Ovary (tissue), 9 donors: ENCODE measurements around the gene TMEM62. TPM values are rescaled to one million over a fixed set of nuclear protein-coding genes. Genes with fewer than 3 reads are reported as not detected.

Experiments
- DNase-seq, 5 donors: peaks; one replicate each; pipeline ENCODE4 v3.0.0-alpha.2; 2019 to 2020
- H3K27ac ChIP-seq, 2 donors: fragments of 200-600 bp; one replicate each; pipeline versions ENCODE4 v1.5.1 to v1.8.0; 2019 to 2022
- H3K27me3 ChIP-seq: fragments of 200-600 bp; one replicate; pipeline ENCODE4 v1.8.0; 2022
- H3K36me3 ChIP-seq: fragments of 200-600 bp; sonication (generic); one replicate; pipeline ENCODE4 v1.5.1; 2019
- H3K4me1 ChIP-seq: one replicate; pipeline ENCODE4 v1.8.1; 2013; ENCODE audit warnings: mild to moderate bottlenecking, moderate library complexity; ENCODE audit not compliant: insufficient read depth
- H3K4me3 ChIP-seq: fragments of 200-600 bp; sonication (generic); one replicate; pipeline ENCODE4 v1.5.1; 2017
- H3K9me3 ChIP-seq, 2 donors: fragments of 200-600 bp in 1 of 2; sonication (generic) in 1 of 2; one replicate each; pipeline versions ENCODE4 v1.5.1 to v1.8.1; 2013 to 2019; ENCODE audit warnings: mild to moderate bottlenecking in 1 of 2, moderate library complexity in 1 of 2
- EP300 ChIP-seq: sonication (generic); formaldehyde crosslinking; IDR thresholded peaks from one replicate; pipeline ENCODE4 v1.6.1; 2017; ENCODE audit warnings: antibody characterized with exemption
- POLR2A ChIP-seq: fragments of 450-650 bp; IDR thresholded peaks from one replicate; pipeline ENCODE4 v1.6.1; 2017; ENCODE audit warnings: antibody characterized with exemption, mild to moderate bottlenecking, moderate library complexity
- WGBS, 3 donors: extraction: QIAGEN DNeasy Blood & Tissue Kit in 1 of 3; methylation state at CpG; one replicate each; pipeline versions ENCODE4 v1.1.5 to v1.1.7; 2013 to 2017; 5-methylcytosine and 5-hydroxymethylcytosine counted together
- intact Hi-C, 4 donors: fragments of 100-400 bp; cut with DNase I; formaldehyde crosslinking; loops; one replicate each; pipeline versions ENCODE4 v1.11.0 to v1.15.1; 2022 to 2023
- polyA plus RNA-seq, 2 donors: library from polyadenylated mRNA; stranded (reverse); fragments of 200-250 nt in 1 of 2; fragments of 350-450 nt in 1 of 2; fragmentation: Illumina TruSeq in 1 of 2; extraction: RNeasy Lipid Tissue Mini Kit (QIAGEN cat#74804) in 1 of 2; gene quantifications; one replicate each; pipeline ENCODE4 v1.2.3, GENCODE V29; 2013 to 2014
- total RNA-seq, 7 donors: library from RNA; depleted of rRNA in 2 of 7; stranded (reverse); fragments of >200 nt in 2 of 7; fragmentation: NEBNext Ultra II Directional in 3 of 7; extraction: Animal tissue kit (Norgen Biotek cat#: 25700) in 3 of 7; gene quantifications; one replicate each; pipeline versions ENCODE4 v1.1.0 to v1.2.4, GENCODE V29; 2016 to 2023
- TF ChIP-seq, protein P1 (sequence below), 3 donors: fragments of 450-650 bp in 2 of 3; fragments of 200-600 bp in 1 of 3; IDR thresholded peaks; one replicate each; pipeline versions ENCODE4 v1.5.1 to v1.8.0; 2016 to 2022; ENCODE audit warnings: antibody characterized with exemption in 3 of 3, mild to moderate bottlenecking in 1 of 3
- donor health status: DM: no; HTN: no; CAD: no; lungs with moderate emphysema.
- donor health status: DM: no; HTN: no; CAD: no.
- donor health status: Bipolar disorder and iron deficiency.
- donor health status: DM: yes; HTN: yes; CAD: no.
- donor health status: DM: no; HTN: no; CAD: no.
- donor health status: DM: yes; HTN: yes; CAD: no.

The TMEM62 gene
- total and polyA plus RNA-seq, 9 donors: 6.6 to 17.4 (median 13.8) TPM

DNA sequence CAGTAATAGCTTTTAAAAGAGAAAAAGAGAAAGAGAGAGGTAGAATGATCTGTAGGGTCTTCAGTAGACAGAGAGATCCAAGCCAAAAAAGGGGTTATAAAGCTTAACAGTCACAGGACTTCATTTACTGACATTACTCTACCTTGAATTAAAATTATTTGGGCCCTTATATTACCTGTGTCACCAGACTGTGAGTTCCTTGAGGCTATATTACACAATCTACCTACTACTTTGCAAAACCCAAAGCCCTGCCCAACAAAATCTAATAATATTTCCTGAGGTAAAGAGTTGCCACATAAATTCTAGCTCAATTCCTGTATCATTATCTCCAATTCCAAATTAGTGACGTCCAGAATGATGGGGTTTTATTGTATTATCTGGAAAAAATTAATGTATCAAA lies 29.5 kb upstream of the TMEM62 start:
- no peak for DNase-seq
- no peaks in the 10 kb centered on the region for H3K27me3 ChIP-seq
- H3K36me3 ChIP-seq: no peaks in the 10 kb centered on the region
- intact Hi-C loops: no loop called here
- no peak overlapping the region for H3K4me3 ChIP-seq
- peaks cover 4% of the 10 kb centered on the region for H3K4me1 ChIP-seq
- TF ChIP-seq POLR2A (no peak), EP300 (no peak)
- TF ChIP-seq, protein P1, sequence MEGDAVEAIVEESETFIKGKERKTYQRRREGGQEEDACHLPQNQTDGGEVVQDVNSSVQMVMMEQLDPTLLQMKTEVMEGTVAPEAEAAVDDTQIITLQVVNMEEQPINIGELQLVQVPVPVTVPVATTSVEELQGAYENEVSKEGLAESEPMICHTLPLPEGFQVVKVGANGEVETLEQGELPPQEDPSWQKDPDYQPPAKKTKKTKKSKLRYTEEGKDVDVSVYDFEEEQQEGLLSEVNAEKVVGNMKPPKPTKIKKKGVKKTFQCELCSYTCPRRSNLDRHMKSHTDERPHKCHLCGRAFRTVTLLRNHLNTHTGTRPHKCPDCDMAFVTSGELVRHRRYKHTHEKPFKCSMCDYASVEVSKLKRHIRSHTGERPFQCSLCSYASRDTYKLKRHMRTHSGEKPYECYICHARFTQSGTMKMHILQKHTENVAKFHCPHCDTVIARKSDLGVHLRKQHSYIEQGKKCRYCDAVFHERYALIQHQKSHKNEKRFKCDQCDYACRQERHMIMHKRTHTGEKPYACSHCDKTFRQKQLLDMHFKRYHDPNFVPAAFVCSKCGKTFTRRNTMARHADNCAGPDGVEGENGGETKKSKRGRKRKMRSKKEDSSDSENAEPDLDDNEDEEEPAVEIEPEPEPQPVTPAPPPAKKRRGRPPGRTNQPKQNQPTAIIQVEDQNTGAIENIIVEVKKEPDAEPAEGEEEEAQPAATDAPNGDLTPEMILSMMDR (IDR thresholded peaks at IDR 0.05): no peak
- H3K9me3 ChIP-seq: no peaks in the 10 kb centered on the region
- WGBS, 3 donors: 63 to 86% (median 71%) methylated on average over 1 of the region's 1 CpG
- H3K27ac ChIP-seq: no peak overlapping the region

DNA sequence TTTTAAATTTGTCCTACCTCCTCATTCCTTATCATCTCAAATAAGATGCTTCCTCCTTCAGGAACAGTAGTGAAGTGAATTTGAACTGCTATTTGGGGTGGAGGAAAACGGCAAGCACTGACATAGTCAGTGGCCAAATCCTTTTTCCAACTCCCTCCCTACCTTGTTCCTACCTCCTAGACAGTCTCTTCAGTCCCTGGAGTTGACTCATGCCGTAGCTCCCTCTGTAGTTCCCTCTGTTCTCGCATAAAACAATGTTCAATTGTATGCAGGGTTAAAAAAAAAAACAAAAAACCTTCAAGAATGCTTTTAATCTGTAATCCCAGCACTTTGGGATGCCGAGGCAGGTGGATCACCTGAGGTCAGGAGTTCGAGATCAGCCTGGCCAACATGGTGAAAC lies 29.0 kb upstream of the TMEM62 start:
- WGBS, 3 donors: 56 to 68% (median 62%) methylated on average over 5 of the region's 5 CpGs
- intact Hi-C loops: no loop called here
- no peak for DNase-seq
- Histone ChIP-seq H3K4me3 (peak overlapping the region; percentile 85), H3K36me3 (no peaks in the 10 kb centered on the region), H3K27me3 (no peaks in the 10 kb centered on the region), H3K4me1 (peaks cover 4% of the 10 kb centered on the region), H3K27ac (no peak overlapping the region), H3K9me3 (no peaks in the 10 kb centered on the region)
- TF ChIP-seq, protein P1 (IDR thresholded peaks at IDR 0.05): no peak
- TF ChIP-seq POLR2A (no peak), EP300 (no peak)

DNA sequence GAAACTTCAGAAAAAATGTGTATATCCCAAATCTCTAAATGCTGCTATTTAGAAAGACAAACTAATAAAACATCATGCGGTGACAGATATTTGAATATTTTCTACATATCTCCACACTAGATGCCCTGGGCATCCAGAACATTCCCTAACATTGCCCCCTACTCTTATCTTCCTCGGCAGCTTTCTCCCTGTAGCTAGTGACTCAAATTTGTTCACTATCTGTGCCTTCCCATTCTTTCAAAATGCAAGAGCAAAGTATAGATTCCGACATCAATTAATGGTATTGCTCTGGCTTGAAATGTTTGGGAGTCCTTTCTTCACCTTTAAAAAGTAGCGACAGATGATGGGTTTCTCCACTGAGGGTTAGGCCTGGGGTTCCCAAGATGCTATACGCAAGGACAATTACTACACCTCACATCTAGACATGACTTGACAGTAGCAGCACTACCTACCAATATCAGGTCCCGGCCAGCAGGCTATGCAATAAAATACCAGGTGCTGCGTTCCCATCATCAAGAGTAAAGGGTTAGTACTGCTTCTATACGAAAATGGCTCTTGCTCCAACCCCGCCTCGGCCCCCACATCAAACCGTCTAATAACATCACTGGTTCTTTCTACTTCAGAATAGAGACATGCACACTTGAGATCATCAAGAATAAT lies 28.2 kb upstream of the TMEM62 start:
- Histone ChIP-seq H3K9me3 (no peaks in the 10 kb centered on the region), H3K27me3 (no peaks in the 10 kb centered on the region), H3K4me3 (peak overlapping the region; percentile 85), H3K27ac (peak overlapping the region in 1 of 2 donors; percentile 78), H3K4me1 (peaks cover 4% of the 10 kb centered on the region), H3K36me3 (no peaks in the 10 kb centered on the region)
- 7 to 9% (median 8%) methylated on average over 11 of the region's 11 CpGs for WGBS, 3 donors
- intact Hi-C loops: no loop called here
- peak in 1 of 5 donors; percentile 27 for DNase-seq
- TF ChIP-seq POLR2A: no peak
- TF ChIP-seq, protein P1 (IDR thresholded peaks at IDR 0.05): no peak
- no peak for TF ChIP-seq EP300

DNA sequence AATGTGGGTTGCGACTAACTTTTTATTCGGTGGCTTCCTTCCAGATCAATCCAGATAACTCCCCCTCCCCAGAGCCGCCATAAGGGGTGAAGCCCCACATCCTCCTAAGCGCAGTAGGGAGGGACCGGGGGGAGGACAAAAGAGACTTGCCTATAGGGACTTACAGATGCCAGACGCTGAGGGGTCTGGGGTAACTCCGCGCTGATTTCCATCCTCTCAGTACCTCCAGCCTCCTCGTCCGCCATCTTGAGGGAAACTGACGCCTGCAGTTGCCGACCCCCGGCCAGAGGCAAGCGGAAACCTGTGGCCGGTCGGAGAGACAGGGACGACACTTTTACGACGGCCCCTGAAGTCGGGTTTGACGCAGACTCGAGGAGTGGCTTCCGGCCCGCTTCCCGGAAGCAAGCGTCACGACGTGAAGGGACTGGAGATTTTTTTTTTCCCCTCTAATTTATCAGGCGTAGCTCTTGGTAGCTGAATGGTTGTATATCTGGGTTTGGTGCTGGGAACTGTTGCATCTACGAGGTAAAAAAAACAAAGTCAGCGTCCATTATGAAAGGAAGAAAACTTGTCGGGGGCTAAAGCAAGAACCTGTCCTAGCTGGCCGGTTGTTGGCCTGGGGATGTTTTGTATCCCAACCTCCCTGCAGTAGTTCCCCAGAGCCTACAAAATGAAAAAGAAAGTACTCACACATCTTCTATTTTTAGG lies 27.5 kb upstream of the TMEM62 start, which contains the start of gene UBR1:
Gene UBR1, minus strand, starts transcription at position 261 of the 708 bp plus-strand sequence. Its CDS starts 16 bp downstream, at position 245.
- Histone ChIP-seq H3K36me3 (no peaks in the 10 kb centered on the region), H3K4me1 (peaks cover 4% of the 10 kb centered on the region), H3K27me3 (no peaks in the 10 kb centered on the region), H3K9me3 (no peaks in the 10 kb centered on the region), H3K27ac (peak within 1 kb of the TSS; percentile 67 to 78), H3K4me3 (peak within 1 kb of the TSS; percentile 85)
- WGBS, 3 donors: 0 to 1% (median 0%) methylated on average over 33 of the region's 33 CpGs
- intact Hi-C loops: no loop called here
- peak; percentile 86 to 91 (median 87) for DNase-seq
- TF ChIP-seq EP300 (peak; percentile 73), POLR2A (peak; percentile 54)
- TF ChIP-seq, protein P1 (IDR thresholded peaks at IDR 0.05): no peak
